ENCODE results near the gene MINDY2.
"Not testable (repeated sequence)": the region's sequence is repeated elsewhere in the genome, so short reads cannot be mapped to it uniquely, and the experiment has no call there.

MINDY2 gene

DNA sequence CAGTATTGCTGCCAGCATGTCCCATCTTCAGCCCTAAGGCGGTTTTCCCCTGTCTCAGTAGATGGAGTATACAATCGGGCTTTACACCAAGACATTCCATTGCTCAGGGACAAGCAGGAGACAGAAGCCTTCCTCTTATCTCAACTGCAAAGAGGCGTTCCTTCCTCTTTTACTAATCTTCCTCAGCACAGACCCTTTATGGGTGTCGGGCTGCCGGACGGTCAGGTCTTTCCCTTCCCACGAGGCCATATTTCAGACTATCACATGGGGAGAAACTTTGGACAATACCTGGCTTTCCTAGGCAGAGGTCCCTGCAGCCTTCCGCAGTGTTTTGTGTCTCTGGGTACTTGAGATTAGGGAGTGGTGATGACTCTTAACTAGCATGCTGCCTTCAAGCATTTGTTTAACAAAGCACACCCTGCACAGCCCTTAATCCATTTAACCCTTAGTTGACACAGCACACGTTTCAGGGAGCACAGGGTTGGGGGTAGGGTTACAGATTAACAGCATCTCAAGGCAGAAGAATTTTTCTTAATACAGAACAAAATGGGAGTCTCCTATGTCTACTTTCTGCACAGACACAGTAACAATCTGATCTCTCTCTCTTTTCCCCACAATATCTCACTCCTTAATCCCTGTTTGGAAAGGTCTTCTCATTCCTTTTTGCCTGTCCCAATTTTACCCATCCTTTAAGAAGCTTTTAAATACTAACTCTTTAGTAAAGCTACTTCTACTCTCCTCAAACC is 62.8 kb downstream of the MINDY2 start:
- Histone ChIP-seq H3K9ac (ENCODE audit: low read depth, low read length) (peak overlapping the region; percentile 75), H3K4me1 (ENCODE audit: control insufficient read depth, insufficient read depth, low read length) (peaks cover 29% of the 10 kb centered on the region), H3K4me3 (ENCODE audit: low read depth, low read length) (peak overlapping the region; percentile 55), H3K27ac (ENCODE audit: low read depth, low read length) (peak overlapping the region; percentile 90)
- not testable (repeated sequence) for H3K36me3 ChIP-seq (ENCODE audit: control insufficient read depth, insufficient read depth, low read length); H3K9me3 ChIP-seq (ENCODE audit: control insufficient read depth, insufficient read depth, low read length); H3K27me3 ChIP-seq (ENCODE audit: control insufficient read depth, insufficient read depth, low read length)

DNA sequence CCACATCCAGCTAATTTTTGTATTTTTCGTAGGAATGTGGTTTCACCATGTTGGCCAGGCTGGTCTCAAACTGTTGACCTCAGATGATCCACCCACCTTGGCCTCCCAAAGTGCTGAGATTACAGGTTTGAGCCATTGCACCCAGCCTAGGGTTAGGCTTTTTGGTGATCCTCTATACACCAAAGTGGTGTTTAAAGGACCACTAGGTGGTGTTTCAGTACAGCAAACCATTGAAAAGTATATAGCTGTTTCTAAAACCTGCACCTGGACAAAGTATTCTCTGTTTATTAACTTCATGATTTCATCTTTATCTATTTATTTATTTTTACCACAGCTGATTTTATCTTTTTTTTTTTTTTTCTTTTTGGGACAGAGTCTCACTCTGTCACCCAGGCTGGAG is 68.4 kb downstream of the MINDY2 start:
- H3K27me3 ChIP-seq (ENCODE audit: control insufficient read depth, insufficient read depth, low read length): no peaks in the 10 kb centered on the region
- H3K9me3 ChIP-seq (ENCODE audit: control insufficient read depth, insufficient read depth, low read length): no peaks in the 10 kb centered on the region
- peaks cover 5% of the 10 kb centered on the region for H3K4me1 ChIP-seq (ENCODE audit: control insufficient read depth, insufficient read depth, low read length)
- no peak overlapping the region for H3K27ac ChIP-seq (ENCODE audit: low read depth, low read length)
- H3K9ac ChIP-seq (ENCODE audit: low read depth, low read length): no peak overlapping the region
- H3K4me3 ChIP-seq (ENCODE audit: low read depth, low read length): no peak overlapping the region
- no peaks in the 10 kb centered on the region for H3K36me3 ChIP-seq (ENCODE audit: control insufficient read depth, insufficient read depth, low read length)

DNA sequence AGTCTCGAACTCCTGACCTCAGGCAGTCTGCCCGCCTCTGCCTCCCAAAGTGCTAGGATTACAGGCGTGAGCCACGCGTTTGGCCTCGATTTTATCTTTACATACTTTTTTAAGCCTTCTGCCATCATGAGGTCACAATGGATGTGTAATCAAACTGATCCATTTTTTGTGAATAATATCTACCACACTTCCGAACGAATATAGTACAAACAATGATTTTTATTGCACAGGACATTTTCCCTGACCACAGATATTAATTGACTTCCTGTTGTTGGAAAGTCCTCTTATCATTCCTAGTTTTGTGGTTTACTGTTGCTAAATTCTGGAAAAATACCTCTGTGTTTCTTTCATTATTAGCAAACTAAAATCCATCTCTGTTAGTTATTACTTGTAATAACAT is 68.9 kb downstream of the MINDY2 start:
- Histone ChIP-seq H3K27me3 (ENCODE audit: control insufficient read depth, insufficient read depth, low read length) (no peaks in the 10 kb centered on the region), H3K9ac (ENCODE audit: low read depth, low read length) (no peak overlapping the region), H3K27ac (ENCODE audit: low read depth, low read length) (no peak overlapping the region), H3K4me3 (ENCODE audit: low read depth, low read length) (no peak overlapping the region), H3K9me3 (ENCODE audit: control insufficient read depth, insufficient read depth, low read length) (no peaks in the 10 kb centered on the region), H3K36me3 (ENCODE audit: control insufficient read depth, insufficient read depth, low read length) (no peaks in the 10 kb centered on the region), H3K4me1 (ENCODE audit: control insufficient read depth, insufficient read depth, low read length) (no peaks in the 10 kb centered on the region)

DNA sequence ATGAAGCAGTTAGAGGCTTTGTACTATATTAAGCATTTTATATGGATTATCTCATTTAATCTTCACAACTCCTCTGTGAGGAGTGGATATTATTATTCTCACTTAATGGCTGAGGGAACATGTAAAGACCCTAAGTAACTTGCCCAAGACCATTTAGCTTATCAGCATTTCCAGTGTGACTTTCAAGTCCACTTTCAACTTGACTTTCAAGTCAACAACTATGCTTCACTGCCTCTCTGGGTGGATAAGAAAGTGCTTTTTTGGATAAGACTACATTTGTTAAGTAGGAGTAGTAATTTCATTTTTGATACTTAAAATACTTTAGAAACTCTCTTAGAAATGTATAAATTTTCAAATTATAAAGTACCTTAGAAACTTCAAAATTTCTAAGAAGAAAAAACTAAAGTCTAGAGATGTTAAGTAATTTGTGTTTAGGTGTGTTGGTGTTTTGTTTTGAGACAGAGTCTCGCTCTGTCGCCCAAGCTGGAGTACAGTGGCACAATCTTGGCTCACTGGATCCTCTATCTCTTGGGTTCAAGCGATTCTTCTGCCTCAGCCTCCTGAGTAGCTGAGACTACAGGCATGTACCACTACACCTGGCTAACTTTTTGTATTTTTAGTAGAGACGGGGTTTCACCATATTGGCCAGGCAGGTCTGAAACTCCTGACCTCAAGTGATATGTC is 71.8 kb downstream of the MINDY2 start:
- Histone ChIP-seq H3K9ac (ENCODE audit: low read depth, low read length) (no peak overlapping the region), H3K4me3 (ENCODE audit: low read depth, low read length) (no peak overlapping the region), H3K4me1 (ENCODE audit: control insufficient read depth, insufficient read depth, low read length) (no peaks in the 10 kb centered on the region), H3K9me3 (ENCODE audit: control insufficient read depth, insufficient read depth, low read length) (no peaks in the 10 kb centered on the region), H3K36me3 (ENCODE audit: control insufficient read depth, insufficient read depth, low read length) (peaks cover 9% of the 10 kb centered on the region), H3K27me3 (ENCODE audit: control insufficient read depth, insufficient read depth, low read length) (no peaks in the 10 kb centered on the region), H3K27ac (ENCODE audit: low read depth, low read length) (no peak overlapping the region)

DNA sequence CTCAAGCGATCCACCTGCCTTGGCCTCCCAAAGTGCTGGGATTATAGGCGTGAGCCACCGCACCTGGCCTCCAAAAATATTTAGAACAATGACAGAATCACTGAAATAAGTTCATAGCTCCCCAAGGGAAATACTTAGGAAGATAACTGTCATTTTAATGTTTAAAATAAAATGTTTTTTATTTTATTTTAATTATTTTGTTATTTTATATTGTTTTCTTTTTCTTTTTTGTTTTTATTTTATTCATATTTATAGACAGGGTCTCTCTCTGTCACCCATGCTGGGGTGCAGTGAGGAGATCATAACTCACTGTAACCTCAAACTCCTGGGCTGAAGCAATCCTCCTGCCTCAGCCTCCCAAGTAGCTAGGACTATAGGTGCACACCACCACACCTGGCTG is 80.1 kb downstream of the MINDY2 start:
- not testable (repeated sequence) for H3K9me3 ChIP-seq (ENCODE audit: control insufficient read depth, insufficient read depth, low read length); H3K27ac ChIP-seq (ENCODE audit: low read depth, low read length); H3K4me1 ChIP-seq (ENCODE audit: control insufficient read depth, insufficient read depth, low read length); H3K4me3 ChIP-seq (ENCODE audit: low read depth, low read length); H3K27me3 ChIP-seq (ENCODE audit: control insufficient read depth, insufficient read depth, low read length); H3K9ac ChIP-seq (ENCODE audit: low read depth, low read length)
- H3K36me3 ChIP-seq (ENCODE audit: control insufficient read depth, insufficient read depth, low read length): peaks cover 27% of the 10 kb centered on the region

DNA sequence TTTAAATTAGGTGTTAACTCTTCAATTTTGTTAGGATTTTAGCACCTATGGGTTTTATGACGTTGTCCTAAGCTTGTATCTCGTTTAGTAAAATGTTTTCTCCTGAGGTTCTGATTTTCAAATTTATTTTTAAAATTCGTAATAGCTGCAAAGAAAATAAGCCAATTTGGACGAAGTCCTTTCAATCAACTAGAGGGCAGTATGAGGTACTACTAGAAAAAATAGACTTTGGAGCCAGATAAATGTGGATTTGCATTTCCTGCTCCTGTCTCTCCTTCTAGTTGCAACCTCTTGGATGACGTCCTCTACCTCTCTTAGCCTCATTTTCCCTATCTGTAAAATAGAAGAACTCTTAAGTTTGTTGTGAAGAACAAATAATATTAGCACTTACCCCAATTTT is 81.2 kb downstream of the MINDY2 start:
- Histone ChIP-seq H3K4me1 (ENCODE audit: control insufficient read depth, insufficient read depth, low read length) (no peaks in the 10 kb centered on the region), H3K9ac (ENCODE audit: low read depth, low read length) (no peak overlapping the region), H3K27me3 (ENCODE audit: control insufficient read depth, insufficient read depth, low read length) (no peaks in the 10 kb centered on the region), H3K4me3 (ENCODE audit: low read depth, low read length) (no peak overlapping the region), H3K9me3 (ENCODE audit: control insufficient read depth, insufficient read depth, low read length) (no peaks in the 10 kb centered on the region), H3K27ac (ENCODE audit: low read depth, low read length) (no peak overlapping the region), H3K36me3 (ENCODE audit: control insufficient read depth, insufficient read depth, low read length) (peaks cover 25% of the 10 kb centered on the region)

DNA sequence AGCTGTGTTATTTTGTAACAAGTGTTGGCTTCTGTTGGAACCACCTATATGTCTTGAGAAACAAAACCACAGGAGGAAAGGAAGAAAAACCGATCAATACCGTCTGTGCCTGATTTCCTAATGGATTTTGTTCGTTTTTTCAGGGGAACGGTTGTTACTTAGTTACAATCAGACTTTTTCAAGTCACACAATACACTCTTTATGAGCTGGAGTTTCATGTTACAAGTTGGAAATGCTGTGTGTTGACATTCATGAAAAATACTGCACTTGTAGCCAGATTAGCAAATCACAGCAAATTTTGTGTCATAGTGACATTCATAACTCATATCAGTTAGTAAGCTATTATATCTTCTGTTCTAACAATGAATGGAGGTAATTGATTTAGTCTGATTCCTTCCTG is 83.5 kb downstream of the MINDY2 start:
- H3K27me3 ChIP-seq (ENCODE audit: control insufficient read depth, insufficient read depth, low read length): no peaks in the 10 kb centered on the region
- no peaks in the 10 kb centered on the region for H3K4me1 ChIP-seq (ENCODE audit: control insufficient read depth, insufficient read depth, low read length)
- H3K9ac ChIP-seq (ENCODE audit: low read depth, low read length): no peak overlapping the region

DNA sequence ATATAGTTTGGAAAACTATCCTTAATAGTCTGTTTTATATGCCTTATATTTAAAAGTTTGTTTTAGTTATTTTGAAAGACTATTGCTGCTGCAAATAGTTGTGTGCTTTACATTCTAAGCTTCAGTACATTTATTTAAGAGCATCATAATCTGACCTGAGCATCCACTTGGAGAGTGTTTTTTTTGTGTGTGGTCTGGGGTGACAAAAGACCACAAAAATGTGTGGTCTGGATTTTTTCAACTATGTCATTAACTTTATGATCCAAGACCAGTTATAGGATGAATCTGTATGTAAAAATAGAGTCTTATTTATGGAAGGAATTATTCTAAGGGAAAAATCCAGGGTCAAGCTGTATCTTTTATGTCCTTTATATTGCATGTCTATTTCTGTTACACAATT is 85.0 kb downstream of the MINDY2 start:
- Histone ChIP-seq H3K27ac (ENCODE audit: low read depth, low read length) (no peak overlapping the region), H3K9me3 (ENCODE audit: control insufficient read depth, insufficient read depth, low read length) (no peaks in the 10 kb centered on the region), H3K27me3 (ENCODE audit: control insufficient read depth, insufficient read depth, low read length) (no peaks in the 10 kb centered on the region), H3K4me3 (ENCODE audit: low read depth, low read length) (no peak overlapping the region), H3K9ac (ENCODE audit: low read depth, low read length) (no peak overlapping the region), H3K36me3 (ENCODE audit: control insufficient read depth, insufficient read depth, low read length) (peaks cover 15% of the 10 kb centered on the region), H3K4me1 (ENCODE audit: control insufficient read depth, insufficient read depth, low read length) (no peaks in the 10 kb centered on the region)

More for the DNA sequence above, 83.5 kb downstream of the MINDY2 start:
- Histone ChIP-seq H3K9me3 (ENCODE audit: control insufficient read depth, insufficient read depth, low read length) (no peaks in the 10 kb centered on the region), H3K27ac (ENCODE audit: low read depth, low read length) (no peak overlapping the region), H3K36me3 (ENCODE audit: control insufficient read depth, insufficient read depth, low read length) (peaks cover 15% of the 10 kb centered on the region), H3K4me3 (ENCODE audit: low read depth, low read length) (no peak overlapping the region)

DNA sequence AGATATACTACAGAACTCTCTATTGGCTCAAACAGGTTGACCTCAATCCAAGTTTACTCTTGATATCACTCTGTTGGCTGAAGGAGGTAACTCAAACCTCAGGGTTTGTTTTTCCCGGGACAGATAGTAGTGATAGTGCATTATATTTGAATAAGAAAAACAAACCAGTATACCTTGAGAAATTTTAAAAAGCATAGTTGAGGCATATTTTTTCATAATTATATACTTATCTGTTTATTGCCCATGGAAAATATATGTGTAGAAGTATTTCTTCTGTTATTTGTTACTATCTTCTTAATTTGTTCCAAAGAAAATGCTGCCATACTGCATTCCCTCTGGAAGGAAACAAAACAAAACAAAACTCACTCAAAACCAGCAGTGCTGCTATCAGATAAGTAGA is 85.5 kb downstream of the MINDY2 start:
- H3K9ac ChIP-seq (ENCODE audit: low read depth, low read length); H3K9me3 ChIP-seq (ENCODE audit: control insufficient read depth, insufficient read depth, low read length); H3K27me3 ChIP-seq (ENCODE audit: control insufficient read depth, insufficient read depth, low read length); H3K27ac ChIP-seq (ENCODE audit: low read depth, low read length); H3K4me1 ChIP-seq (ENCODE audit: control insufficient read depth, insufficient read depth, low read length); H3K4me3 ChIP-seq (ENCODE audit: low read depth, low read length): not testable (repeated sequence)
- peaks cover 15% of the 10 kb centered on the region for H3K36me3 ChIP-seq (ENCODE audit: control insufficient read depth, insufficient read depth, low read length)

DNA sequence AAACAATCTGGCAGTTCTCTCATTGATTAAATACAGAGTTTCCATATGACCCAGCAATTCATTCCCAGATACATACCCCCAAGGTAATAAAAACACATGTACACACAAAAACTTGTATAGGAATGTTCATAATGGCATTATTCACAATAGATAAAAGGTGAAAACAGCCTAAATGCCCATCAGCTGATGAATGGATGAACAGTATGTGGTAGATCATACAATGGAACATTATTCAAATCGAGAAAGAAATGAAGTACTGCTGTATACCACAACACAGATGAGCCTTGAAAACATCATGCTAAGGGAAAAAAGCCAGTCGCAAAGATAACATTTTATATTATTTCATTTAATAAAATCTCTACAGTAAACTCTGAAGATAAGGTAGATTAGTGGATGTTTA is 91.2 kb downstream of the MINDY2 start:
- Histone ChIP-seq H3K4me3 (ENCODE audit: low read depth, low read length) (no peak overlapping the region), H3K36me3 (ENCODE audit: control insufficient read depth, insufficient read depth, low read length) (no peaks in the 10 kb centered on the region), H3K9me3 (ENCODE audit: control insufficient read depth, insufficient read depth, low read length) (no peaks in the 10 kb centered on the region), H3K27ac (ENCODE audit: low read depth, low read length) (no peak overlapping the region), H3K9ac (ENCODE audit: low read depth, low read length) (no peak overlapping the region), H3K27me3 (ENCODE audit: control insufficient read depth, insufficient read depth, low read length) (peaks cover 9% of the 10 kb centered on the region; the same call in 1 of the 2 replicates), H3K4me1 (ENCODE audit: control insufficient read depth, insufficient read depth, low read length) (peaks cover 10% of the 10 kb centered on the region; the same call in 1 of the 2 replicates)

DNA sequence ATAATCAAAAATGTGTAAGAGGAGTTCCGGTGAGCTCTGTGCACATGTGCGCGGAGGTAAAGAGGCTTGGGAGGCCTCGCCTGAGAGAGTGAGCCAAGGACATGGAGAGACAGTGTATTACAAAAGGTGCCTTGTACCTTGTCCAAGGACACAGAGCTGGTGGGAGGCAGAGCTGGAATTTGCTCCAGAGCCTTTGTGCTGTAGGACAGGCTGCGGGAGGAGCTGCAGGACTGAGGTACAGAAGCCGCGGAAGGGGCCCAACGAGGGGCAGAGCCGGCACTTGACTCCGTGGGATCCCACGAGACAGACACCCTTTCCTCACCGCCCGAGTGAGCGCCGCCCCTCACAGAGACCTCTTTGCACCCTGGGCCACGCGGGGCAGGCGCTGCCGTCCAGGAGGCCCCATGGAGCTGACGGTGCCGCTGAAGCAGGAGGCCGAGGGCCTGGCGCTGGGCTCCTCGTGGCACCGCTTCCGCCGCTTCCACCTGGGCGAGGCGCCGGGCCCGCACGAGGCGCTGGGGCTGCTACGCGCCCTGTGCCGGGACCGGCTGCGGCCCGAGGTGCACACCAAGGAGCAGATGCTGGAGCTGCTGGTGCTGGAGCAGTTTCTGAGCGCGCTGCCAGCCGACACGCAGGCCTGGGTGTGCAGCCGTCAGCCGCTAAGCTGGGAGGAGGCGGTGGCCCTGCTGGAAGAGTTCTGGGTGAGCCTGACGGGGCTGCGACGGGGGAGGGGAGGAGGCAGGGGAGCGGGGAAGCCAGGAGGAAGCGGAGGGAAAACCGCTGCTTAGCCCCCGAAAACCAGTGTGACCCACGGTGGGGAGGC is 93.7 kb downstream of the MINDY2 start:
- Histone ChIP-seq H3K9me3 (ENCODE audit: control insufficient read depth, insufficient read depth, low read length) (no peaks in the 10 kb centered on the region), H3K4me1 (ENCODE audit: control insufficient read depth, insufficient read depth, low read length) (peaks cover 10% of the 10 kb centered on the region; the same call in 1 of the 2 replicates), H3K27me3 (ENCODE audit: control insufficient read depth, insufficient read depth, low read length) (peaks cover 9% of the 10 kb centered on the region; the same call in 1 of the 2 replicates), H3K4me3 (ENCODE audit: low read depth, low read length) (peak overlapping the region; percentile 39; the same call in 1 of the 2 replicates), H3K9ac (ENCODE audit: low read depth, low read length) (peak overlapping the region; percentile 59), H3K36me3 (ENCODE audit: control insufficient read depth, insufficient read depth, low read length) (no peaks in the 10 kb centered on the region), H3K27ac (ENCODE audit: low read depth, low read length) (no peak overlapping the region)
